ENCODE results near the gene ELFN2. TPM values are rescaled to one million over a fixed set of nuclear protein-coding genes. Genes with fewer than 3 reads are reported as not detected.

Gene ELFN2
- total and polyA plus RNA-seq, 3 experiments from 2014 or later = 0.02 to 0.20 (median 0.09) TPM

DNA sequence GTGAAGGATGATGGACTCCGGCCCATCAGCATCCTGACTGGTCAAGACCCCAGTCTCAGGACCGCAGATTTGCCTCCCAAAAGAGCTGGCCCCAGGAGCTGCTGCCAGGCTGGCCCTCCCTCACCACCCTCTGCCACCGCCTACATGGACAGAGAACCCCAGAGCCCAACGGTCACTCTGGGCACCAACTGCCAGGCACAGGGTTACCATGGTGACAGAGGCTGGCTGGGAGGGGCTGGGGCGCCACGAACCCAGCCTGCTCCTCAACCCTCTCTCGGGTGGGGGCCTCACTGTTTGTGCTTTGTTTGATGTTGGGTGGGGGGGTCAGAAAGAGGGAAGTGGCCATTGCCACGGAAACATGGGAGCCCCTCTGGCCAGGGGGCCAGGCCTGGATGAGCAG, 55.8 kb downstream of the ELFN2 start:
- no peaks in the 10 kb centered on the region for H3K36me3 Mint-ChIP-seq
- ChIA-PET CTCF (no interaction called here), POLR2A (no interaction called here)
- Histone ChIP-seq H3K36me3 (ENCODE audit: insufficient read depth, low read length) (no peaks in the 10 kb centered on the region), H3K27ac (ENCODE audit: low read depth, low read length) (no peak overlapping the region), H3K4me3 (ENCODE audit: low read length) (no peak overlapping the region), H3K4me1 (ENCODE audit: insufficient read depth, low read length) (no peaks in the 10 kb centered on the region), H3K9me3 (ENCODE audit: low read length) (no peaks in the 10 kb centered on the region), H3K27me3 (ENCODE audit: insufficient read depth, low read length, poor library complexity, severe bottlenecking) (no peaks in the 10 kb centered on the region)
- H3K27me3 Mint-ChIP-seq = peaks cover 8 to 11% of the 10 kb centered on the region in 2 donors
- no peaks in the 10 kb centered on the region for H3K9me3 Mint-ChIP-seq
- peak overlapping the region in 1 of 8 donors; percentile 81 for H3K27ac Mint-ChIP-seq
- H3K4me1 Mint-ChIP-seq = no peaks in the 10 kb centered on the region
- no peak for DNase-seq
- no peak overlapping the region for H3K4me3 Mint-ChIP-seq

DNA sequence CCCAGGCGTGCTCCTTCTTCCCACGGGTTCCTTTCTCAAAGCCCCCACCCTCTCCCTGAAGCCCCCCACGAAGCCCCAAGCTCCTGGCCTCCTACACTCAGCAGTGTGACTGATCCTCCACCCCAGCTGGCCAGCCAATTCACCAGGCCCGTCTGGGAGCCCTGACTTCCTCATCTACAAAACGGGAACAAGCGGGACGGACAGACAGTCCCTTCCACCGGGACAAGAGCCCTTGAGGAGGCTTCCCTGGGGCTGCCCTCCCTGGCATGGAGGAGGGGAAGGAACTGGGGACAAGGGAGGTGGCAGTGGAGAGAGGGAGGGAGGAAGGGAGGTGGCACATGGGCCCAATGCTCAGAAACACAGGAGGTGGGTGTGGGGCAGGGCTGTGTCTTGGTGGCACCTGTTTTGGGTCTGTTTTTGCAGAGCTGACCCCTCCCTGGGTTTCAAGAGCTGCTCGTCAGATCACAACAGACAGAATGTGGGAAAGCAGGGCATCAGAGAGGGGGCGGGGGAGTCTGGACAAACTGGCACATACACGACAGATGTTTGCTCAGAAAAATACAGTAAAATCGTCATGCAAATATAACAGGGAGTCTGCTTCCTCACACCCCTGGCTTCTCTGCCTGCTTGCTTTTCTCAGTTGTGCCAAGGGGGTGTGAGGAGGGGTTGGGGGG, 56.8 kb downstream of the ELFN2 start:
- Histone ChIP-seq H3K36me3 (ENCODE audit: insufficient read depth, low read length) (no peaks in the 10 kb centered on the region), H3K4me3 (ENCODE audit: low read length) (no peak overlapping the region), H3K4me1 (ENCODE audit: insufficient read depth, low read length) (no peaks in the 10 kb centered on the region), H3K27me3 (ENCODE audit: insufficient read depth, low read length, poor library complexity, severe bottlenecking) (no peaks in the 10 kb centered on the region), H3K27ac (ENCODE audit: low read depth, low read length) (no peak overlapping the region), H3K9me3 (ENCODE audit: low read length) (no peaks in the 10 kb centered on the region)
- H3K27me3 Mint-ChIP-seq = peaks cover 3 to 4% of the 10 kb centered on the region in 2 donors
- H3K4me1 Mint-ChIP-seq = no peaks in the 10 kb centered on the region
- no peak overlapping the region for H3K4me3 Mint-ChIP-seq
- CTCF ChIA-PET = no interaction called here
- H3K27ac Mint-ChIP-seq = no peak overlapping the region
- no peaks in the 10 kb centered on the region for H3K36me3 Mint-ChIP-seq
- H3K9me3 Mint-ChIP-seq = no peaks in the 10 kb centered on the region
- no peak for DNase-seq
- POLR2A ChIA-PET = no interaction called here

DNA sequence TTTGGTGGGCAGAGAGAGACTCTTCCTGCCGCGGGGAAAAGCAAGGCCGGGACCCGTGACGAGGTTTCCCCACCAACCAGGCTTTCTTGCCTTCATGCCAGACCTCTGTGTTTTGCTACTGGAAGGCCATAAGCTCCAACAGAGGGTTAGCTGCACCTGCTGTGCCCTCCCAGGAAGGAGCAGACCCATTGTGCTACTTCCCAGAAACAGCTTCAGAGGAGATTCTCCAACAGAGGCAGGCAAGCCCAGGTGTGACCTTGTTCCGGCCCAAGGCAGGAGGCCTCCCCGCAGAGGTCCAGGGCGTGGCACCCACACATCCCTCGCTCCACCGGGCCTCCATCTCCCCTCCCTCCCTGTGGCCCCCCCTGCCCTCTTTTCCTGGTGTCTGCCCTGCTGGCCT, 57.8 kb downstream of the ELFN2 start:
- no peak overlapping the region for H3K4me3 Mint-ChIP-seq
- H3K9me3 Mint-ChIP-seq = no peaks in the 10 kb centered on the region
- H3K27ac Mint-ChIP-seq = no peak overlapping the region
- H3K27me3 Mint-ChIP-seq = peaks cover 1 to 4% of the 10 kb centered on the region in 2 donors
- no peak for DNase-seq
- Histone ChIP-seq H3K4me3 (ENCODE audit: low read length) (no peak overlapping the region), H3K4me1 (ENCODE audit: insufficient read depth, low read length) (no peaks in the 10 kb centered on the region), H3K36me3 (ENCODE audit: insufficient read depth, low read length) (no peaks in the 10 kb centered on the region), H3K27ac (ENCODE audit: low read depth, low read length) (no peak overlapping the region), H3K27me3 (ENCODE audit: insufficient read depth, low read length, poor library complexity, severe bottlenecking) (no peaks in the 10 kb centered on the region), H3K9me3 (ENCODE audit: low read length) (no peaks in the 10 kb centered on the region)
- ChIA-PET CTCF (no interaction called here), POLR2A (no interaction called here)
- no peaks in the 10 kb centered on the region for H3K36me3 Mint-ChIP-seq
- no peaks in the 10 kb centered on the region for H3K4me1 Mint-ChIP-seq

DNA sequence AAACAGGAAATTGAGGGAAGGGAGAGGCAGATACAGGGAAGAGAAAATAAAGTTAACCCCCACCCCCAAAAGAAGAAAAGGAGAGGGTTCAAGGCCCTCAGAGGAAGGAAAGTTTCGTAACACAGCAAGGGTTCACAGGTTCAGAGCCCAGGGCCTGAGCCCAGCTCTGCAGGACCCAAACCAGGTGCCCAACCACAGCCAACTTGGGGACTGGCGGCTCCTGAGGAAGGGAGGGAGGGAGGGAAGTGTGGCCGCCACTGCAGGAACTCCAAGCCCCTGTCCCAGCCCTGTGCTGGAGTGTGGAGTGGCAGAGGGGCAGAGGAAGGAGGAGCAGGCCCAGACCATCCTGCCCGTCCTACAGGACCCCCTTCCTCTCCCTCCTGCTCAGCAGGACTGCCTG, 59.2 kb downstream of the ELFN2 start:
- ChIA-PET CTCF (no interaction called here), POLR2A (no interaction called here)
- Histone ChIP-seq H3K4me1 (ENCODE audit: insufficient read depth, low read length) (no peaks in the 10 kb centered on the region), H3K27me3 (ENCODE audit: insufficient read depth, low read length, poor library complexity, severe bottlenecking) (no peaks in the 10 kb centered on the region), H3K36me3 (ENCODE audit: insufficient read depth, low read length) (no peaks in the 10 kb centered on the region), H3K4me3 (ENCODE audit: low read length) (no peak overlapping the region), H3K9me3 (ENCODE audit: low read length) (no peaks in the 10 kb centered on the region), H3K27ac (ENCODE audit: low read depth, low read length) (no peak overlapping the region)
- Mint-ChIP-seq H3K36me3 (no peaks in the 10 kb centered on the region), H3K4me3 (no peak overlapping the region), H3K27me3 (peaks cover 0 to 1% of the 10 kb centered on the region in 2 donors), H3K4me1 (no peaks in the 10 kb centered on the region), H3K27ac (no peak overlapping the region), H3K9me3 (no peaks in the 10 kb centered on the region)
- DNase-seq = no peak

DNA sequence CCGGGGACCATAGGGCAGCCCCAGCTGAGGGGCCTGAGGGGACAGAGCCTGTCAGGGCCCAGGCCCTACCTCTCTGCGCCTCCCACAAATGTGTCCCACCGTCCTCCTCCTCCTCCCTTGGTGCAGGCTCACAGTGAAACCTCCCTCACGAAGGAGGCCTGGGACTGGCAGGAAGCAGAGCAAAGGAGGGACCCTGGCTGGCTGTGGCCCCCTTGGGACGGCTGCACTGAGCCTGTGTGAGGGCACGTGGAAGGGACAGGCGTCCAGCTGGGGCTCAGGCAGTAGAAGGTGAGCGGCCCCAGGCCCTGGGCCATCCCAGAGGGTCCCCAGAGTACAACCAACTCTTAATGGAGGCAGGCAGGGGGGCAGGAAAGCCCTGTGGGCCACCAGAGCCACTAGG, 60.7 kb downstream of the ELFN2 start:
- no peaks in the 10 kb centered on the region for H3K36me3 Mint-ChIP-seq
- Histone ChIP-seq H3K9me3 (ENCODE audit: low read length) (no peaks in the 10 kb centered on the region), H3K36me3 (ENCODE audit: insufficient read depth, low read length) (no peaks in the 10 kb centered on the region), H3K4me3 (ENCODE audit: low read length) (no peak overlapping the region), H3K27ac (ENCODE audit: low read depth, low read length) (no peak overlapping the region), H3K27me3 (ENCODE audit: insufficient read depth, low read length, poor library complexity, severe bottlenecking) (no peaks in the 10 kb centered on the region), H3K4me1 (ENCODE audit: insufficient read depth, low read length) (no peaks in the 10 kb centered on the region)
- H3K4me1 Mint-ChIP-seq = no peaks in the 10 kb centered on the region
- ChIA-PET POLR2A (no interaction called here), CTCF (no interaction called here)
- H3K4me3 Mint-ChIP-seq = no peak overlapping the region
- H3K27ac Mint-ChIP-seq = no peak overlapping the region
- H3K9me3 Mint-ChIP-seq = no peaks in the 10 kb centered on the region
- H3K27me3 Mint-ChIP-seq = no peaks in the 10 kb centered on the region
- no peak for DNase-seq

DNA sequence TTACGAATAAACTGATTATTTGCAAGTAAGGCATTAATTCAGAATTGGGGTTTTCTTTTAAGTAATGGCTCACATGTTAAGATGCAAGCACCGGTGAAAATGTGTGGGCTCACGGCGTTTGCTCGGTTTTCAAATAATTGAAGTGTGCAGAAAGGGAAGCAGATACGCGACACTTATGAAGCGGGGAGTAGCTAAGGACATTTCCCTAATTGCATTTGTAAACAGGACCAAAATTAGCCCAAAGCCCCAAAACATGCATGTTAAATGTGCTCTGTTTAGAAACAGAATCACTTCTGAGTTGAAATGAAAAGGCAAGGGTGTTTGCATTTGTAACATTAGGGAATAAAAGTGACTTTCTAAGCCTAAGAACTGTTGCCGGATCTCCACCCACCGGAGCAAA, 61.3 kb downstream of the ELFN2 start:
- Histone ChIP-seq H3K4me1 (ENCODE audit: insufficient read depth, low read length) (no peaks in the 10 kb centered on the region), H3K4me3 (ENCODE audit: low read length) (no peak overlapping the region), H3K27me3 (ENCODE audit: insufficient read depth, low read length, poor library complexity, severe bottlenecking) (no peaks in the 10 kb centered on the region), H3K9me3 (ENCODE audit: low read length) (no peaks in the 10 kb centered on the region), H3K36me3 (ENCODE audit: insufficient read depth, low read length) (no peaks in the 10 kb centered on the region), H3K27ac (ENCODE audit: low read depth, low read length) (no peak overlapping the region)
- Mint-ChIP-seq H3K27me3 (no peaks in the 10 kb centered on the region), H3K4me3 (no peak overlapping the region), H3K27ac (no peak overlapping the region), H3K4me1 (no peaks in the 10 kb centered on the region), H3K9me3 (no peaks in the 10 kb centered on the region), H3K36me3 (no peaks in the 10 kb centered on the region)
- ChIA-PET POLR2A (no interaction called here), CTCF (no interaction called here)
- no peak for DNase-seq

DNA sequence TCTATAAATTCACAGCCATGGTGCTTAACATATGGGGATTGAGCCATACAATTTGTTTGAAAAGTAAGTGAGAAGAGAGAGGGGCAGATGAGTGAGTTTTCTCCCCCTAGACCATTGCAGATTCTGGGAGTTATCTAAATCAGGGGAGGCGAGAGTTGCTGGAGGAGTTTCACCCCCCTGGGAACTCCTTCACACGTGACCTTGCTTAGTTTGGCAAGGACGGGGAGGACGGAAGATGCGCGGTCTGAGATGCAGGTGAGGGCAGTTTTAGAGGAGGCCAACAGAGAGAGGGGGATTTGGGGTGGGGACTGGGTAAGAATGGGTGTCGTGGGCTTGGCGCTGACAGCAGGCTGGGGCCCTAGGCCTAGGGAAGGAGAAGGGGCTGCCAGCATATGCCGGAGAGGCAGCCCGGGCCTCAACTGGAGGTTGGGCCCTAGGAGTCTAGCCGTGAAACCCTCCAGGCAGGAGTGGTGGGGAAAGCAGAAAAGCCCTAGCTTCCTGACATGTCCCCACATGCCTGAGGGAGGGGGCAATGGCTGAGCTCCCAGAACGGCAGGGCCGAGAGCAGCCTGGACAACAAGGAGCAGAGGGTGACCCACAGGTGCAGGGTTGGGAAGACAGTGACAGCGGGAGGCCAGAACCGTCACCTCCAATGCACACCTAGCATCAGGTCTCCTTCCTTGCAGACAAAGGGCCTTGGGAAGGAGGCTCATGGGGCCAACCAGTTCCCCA, 63.9 kb downstream of the ELFN2 start:
- Histone ChIP-seq H3K4me3 (ENCODE audit: low read length) (no peak overlapping the region), H3K36me3 (ENCODE audit: insufficient read depth, low read length) (no peaks in the 10 kb centered on the region), H3K27ac (ENCODE audit: low read depth, low read length) (no peak overlapping the region), H3K4me1 (ENCODE audit: insufficient read depth, low read length) (no peaks in the 10 kb centered on the region), H3K9me3 (ENCODE audit: low read length) (no peaks in the 10 kb centered on the region), H3K27me3 (ENCODE audit: insufficient read depth, low read length, poor library complexity, severe bottlenecking) (no peaks in the 10 kb centered on the region)
- Mint-ChIP-seq H3K4me3 (peak overlapping the region in 1 of 7 donors; percentile 41), H3K27me3 (peaks cover 0 to 2% of the 10 kb centered on the region in 2 donors), H3K36me3 (no peaks in the 10 kb centered on the region), H3K4me1 (no peaks in the 10 kb centered on the region), H3K9me3 (no peaks in the 10 kb centered on the region), H3K27ac (no peak overlapping the region)
- DNase-seq = no peak
- POLR2A ChIA-PET = no interaction called here
- CTCF ChIA-PET = no interaction called here

DNA sequence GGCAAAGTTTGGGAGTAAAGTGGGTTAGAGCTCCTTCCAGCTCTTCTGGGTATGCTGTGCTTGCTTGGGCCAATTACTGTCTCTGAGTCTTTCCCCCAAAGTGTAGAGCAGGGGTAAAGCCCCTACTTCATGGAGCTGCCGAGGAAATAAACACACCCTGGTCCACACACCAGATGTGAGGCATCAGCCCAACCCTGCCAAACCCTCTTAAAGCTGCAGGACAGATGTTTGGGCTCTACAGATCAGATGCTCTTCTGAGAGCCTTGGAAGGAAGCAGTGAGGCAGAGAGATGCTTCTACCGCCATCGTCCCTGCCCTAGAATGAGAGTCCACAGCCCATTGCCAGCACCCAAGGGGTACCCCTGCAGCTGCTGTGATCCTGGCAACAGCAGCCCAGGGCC, 64.7 kb downstream of the ELFN2 start:
- Histone ChIP-seq H3K4me3 (ENCODE audit: low read length) (no peak overlapping the region), H3K36me3 (ENCODE audit: insufficient read depth, low read length) (no peaks in the 10 kb centered on the region), H3K27me3 (ENCODE audit: insufficient read depth, low read length, poor library complexity, severe bottlenecking) (no peaks in the 10 kb centered on the region), H3K9me3 (ENCODE audit: low read length) (no peaks in the 10 kb centered on the region), H3K4me1 (ENCODE audit: insufficient read depth, low read length) (no peaks in the 10 kb centered on the region), H3K27ac (ENCODE audit: low read depth, low read length) (no peak overlapping the region)
- no peak for DNase-seq
- CTCF ChIA-PET = no interaction called here
- Mint-ChIP-seq H3K27me3 (peaks cover 0 to 2% of the 10 kb centered on the region in 2 donors), H3K4me1 (no peaks in the 10 kb centered on the region), H3K27ac (peak overlapping the region in 1 of 8 donors; percentile 38), H3K36me3 (no peaks in the 10 kb centered on the region), H3K4me3 (peak overlapping the region in 1 of 7 donors; percentile 2), H3K9me3 (no peaks in the 10 kb centered on the region)
- POLR2A ChIA-PET = no interaction called here

All from CD8-positive, alpha-beta memory T cell (primary cell).